ENCODE data around the gene TGFBR2.

Gene TGFBR2

GRCh38 chr3:30694668-30695067 is 88.3 kb downstream of the TGFBR2 start:
- no peak overlapping the region for H3K4me3 ChIP-seq (ENCODE audit: control insufficient read depth, low read depth, low read length)
- DNase-seq (ENCODE audit: low read depth) = no peak
- no peak for TF ChIP-seq CTCF (conservative IDR thresholded peaks at IDR 0.05; ENCODE audit: control insufficient read depth, insufficient read depth, low read depth, low read length)

GRCh38 chr3:30695302-30696061 is 89.1 kb downstream of the TGFBR2 start:
- no peak for DNase-seq (ENCODE audit: low read depth)
- TF ChIP-seq CTCF (conservative IDR thresholded peaks at IDR 0.05; ENCODE audit: control insufficient read depth, insufficient read depth, low read depth, low read length) = no peak
- no peak overlapping the region for H3K4me3 ChIP-seq (ENCODE audit: control insufficient read depth, low read depth, low read length)

- H3K4me3 ChIP-seq (ENCODE audit: control insufficient read depth, low read depth, low read length) = no peak overlapping the region
- no peak for DNase-seq (ENCODE audit: low read depth)
- no peak for TF ChIP-seq CTCF (conservative IDR thresholded peaks at IDR 0.05; ENCODE audit: control insufficient read depth, insufficient read depth, low read depth, low read length)
Observed at GRCh38 chr3:30696403-30696819, 90.0 kb downstream of the TGFBR2 start.

GRCh38 chr3:30696896-30697295 is 90.5 kb downstream of the TGFBR2 start:
- no peak overlapping the region for H3K4me3 ChIP-seq (ENCODE audit: control insufficient read depth, low read depth, low read length)
- no peak for TF ChIP-seq CTCF (conservative IDR thresholded peaks at IDR 0.05; ENCODE audit: control insufficient read depth, insufficient read depth, low read depth, low read length)
- DNase-seq (ENCODE audit: low read depth) = no peak

GRCh38 chr3:30698549-30698948 is 92.1 kb downstream of the TGFBR2 start:
- no peak for DNase-seq (ENCODE audit: low read depth)
- TF ChIP-seq CTCF (conservative IDR thresholded peaks at IDR 0.05; ENCODE audit: control insufficient read depth, insufficient read depth, low read depth, low read length) = no peak
- no peak overlapping the region for H3K4me3 ChIP-seq (ENCODE audit: control insufficient read depth, low read depth, low read length)

GRCh38 chr3:30699927-30700326 is 93.5 kb downstream of the TGFBR2 start:
- no peak for DNase-seq (ENCODE audit: low read depth)
- TF ChIP-seq CTCF (conservative IDR thresholded peaks at IDR 0.05; ENCODE audit: control insufficient read depth, insufficient read depth, low read depth, low read length) = no peak
- H3K4me3 ChIP-seq (ENCODE audit: control insufficient read depth, low read depth, low read length) = no peak overlapping the region
